GM21360 (cell line): ENCODE data around the gene MPZL2.

ENCODE experiments used
- ATAC-seq: cut with Tn5 transposase; IDR thresholded peaks from one replicate; pipeline ENCODE4 v1.9.1; 2021; ENCODE audit warnings: mild to moderate bottlenecking, moderate library complexity; ENCODE audit not compliant: unreplicated experiment

MPZL2 gene

GRCh38 chr11:118243993-118244762, 19.9 kb downstream of the MPZL2 start:
- no peak for ATAC-seq

GRCh38 chr11:118243161-118243560, 20.9 kb downstream of the MPZL2 start:
- no peak for ATAC-seq

GRCh38 chr11:118241764-118242098, 22.4 kb downstream of the MPZL2 start:
- no peak for ATAC-seq

- ATAC-seq = peak; percentile 83
These were observed 22.9 kb downstream of the MPZL2 start for GRCh38 chr11:118240999-118241763.

- ATAC-seq = no peak
These were observed 24.4 kb downstream of the MPZL2 start for GRCh38 chr11:118239509-118240205.

- ATAC-seq = no peak
These were observed 25.2 kb downstream of the MPZL2 start for GRCh38 chr11:118238929-118239328.

GRCh38 chr11:118238421-118238820, 25.7 kb downstream of the MPZL2 start:
- no peak for ATAC-seq

- ATAC-seq = no peak
These were observed 27.9 kb downstream of the MPZL2 start for GRCh38 chr11:118236170-118236569.

- ATAC-seq = no peak
These were observed 29.3 kb downstream of the MPZL2 start for GRCh38 chr11:118234833-118235232.

GRCh38 chr11:118233850-118234249, 30.2 kb downstream of the MPZL2 start:
- no peak for ATAC-seq

GRCh38 chr11:118233377-118233776, 30.7 kb downstream of the MPZL2 start:
- no peak for ATAC-seq

GRCh38 chr11:118232659-118233058, 31.4 kb downstream of the MPZL2 start:
- no peak for ATAC-seq

- ATAC-seq = no peak
These were observed 32.6 kb downstream of the MPZL2 start for GRCh38 chr11:118231461-118231860.

- no peak for ATAC-seq
These were observed 34.0 kb downstream of the MPZL2 start for GRCh38 chr11:118230088-118230487.

- ATAC-seq = no peak
These were observed 34.7 kb downstream of the MPZL2 start for GRCh38 chr11:118229274-118229847.

- ATAC-seq = peak; percentile 58
These were observed 36.0 kb downstream of the MPZL2 start for GRCh38 chr11:118227865-118228785.

- no peak for ATAC-seq
These were observed 37.3 kb downstream of the MPZL2 start for GRCh38 chr11:118226781-118227180.

GRCh38 chr11:118226296-118226695, 37.8 kb downstream of the MPZL2 start:
- no peak for ATAC-seq

- no peak for ATAC-seq
These were observed 39.4 kb downstream of the MPZL2 start, which contains the start of gene JAML for GRCh38 chr11:118224511-118225188. TSS of gene JAML (minus strand) at chr11:118225011. CDS start at chr11:118214866, 10,145 bp downstream.

- no peak for ATAC-seq
These were observed 40.1 kb downstream of the MPZL2 start for GRCh38 chr11:118223992-118224391.
